ENCODE measurements around the gene ACE2. TPM values are rescaled to one million over a fixed set of nuclear protein-coding genes. Genes with fewer than 3 reads are reported as not detected.

ACE2 gene
- total and polyA plus RNA-seq, 2 donors (not counting 3 experiments of a cell fraction or from before 2014, with no cell fraction given) = not detected

- no peaks in the 10 kb centered on the region for H3K9me1 ChIP-seq (replicated peaks; ENCODE audit: control insufficient read depth, extremely low read depth, insufficient read depth, low read length)
- H3K9ac ChIP-seq (replicated peaks; ENCODE audit: extremely low read depth, insufficient read depth, low read length) = no peak overlapping the region
- H3K4me3 ChIP-seq (replicated peaks in 1 of 3; ENCODE audit: insufficient read depth in 1 of 3, low read depth in 1 of 3, low read length in 3 of 3) = no peak overlapping the region
- no peak overlapping the region for H2AFZ ChIP-seq (ENCODE audit: low read depth, low read length)
- H3K4me2 ChIP-seq (ENCODE audit: insufficient read depth, low read length) = no peak overlapping the region
- no TSS peak for BruUV-seq (replicated peaks)
- TF ChIP-seq CTCF (IDR thresholded peaks at IDR 0.05; ENCODE audit: extremely low read depth in 1 of 2, insufficient read depth in 1 of 2, low read depth in 1 of 2, low read length in 2 of 2) = no peak
- H3K4me1 ChIP-seq (ENCODE audit: control insufficient read depth, extremely low read depth, insufficient read depth, low read length) = no peaks in the 10 kb centered on the region
- dilution Hi-C loops (cut with MboI; ENCODE audit: extremely low pct_ligation_motif_present, low sequenced_read_pairs) (no loop called here), intact Hi-C loops (cut with micrococcal nuclease) (no loop called here)
- no peaks in the 10 kb centered on the region for H3K9me3 ChIP-seq (replicated peaks; ENCODE audit: control insufficient read depth, insufficient read depth, low read length)
- ChIA-PET CTCF (no interaction called here), POLR2A (no interaction called here)
- no peaks in the 10 kb centered on the region for H3K79me2 ChIP-seq (ENCODE audit: control insufficient read depth, insufficient read depth, low read length)
- DNase-seq (ENCODE audit: low read depth, low spot score) (no peak), FAIRE-seq (no peak)
- no peaks in the 10 kb centered on the region for H3K27me3 ChIP-seq (ENCODE audit: control insufficient read depth in 2 of 2, insufficient read depth in 2 of 2, low read length in 2 of 2)
- H3K27ac ChIP-seq (ENCODE audit: insufficient read depth, low read depth, low read length) = no peak overlapping the region
- H4K20me1 ChIP-seq (replicated peaks; ENCODE audit: control insufficient read depth, extremely low read depth, insufficient read depth, low read length) = no peaks in the 10 kb centered on the region
- no peaks in the 10 kb centered on the region for H3K36me3 ChIP-seq (ENCODE audit: control insufficient read depth in 2 of 2, extremely low read depth in 1 of 2, insufficient read depth in 2 of 2, low read length in 2 of 2)
Measured at GRCh38 chrX:15600049-15600448, 711 bp downstream of the ACE2 start.

GRCh38 chrX:15599461-15599860 lies 1.3 kb downstream of the ACE2 start:
- Histone ChIP-seq H4K20me1 (replicated peaks; ENCODE audit: control insufficient read depth, extremely low read depth, insufficient read depth, low read length) (no peaks in the 10 kb centered on the region), H3K36me3 (ENCODE audit: control insufficient read depth in 2 of 2, extremely low read depth in 1 of 2, insufficient read depth in 2 of 2, low read length in 2 of 2) (no peaks in the 10 kb centered on the region), H3K4me3 (replicated peaks in 1 of 3; ENCODE audit: insufficient read depth in 1 of 3, low read depth in 1 of 3, low read length in 3 of 3) (no peak overlapping the region), H3K4me1 (ENCODE audit: control insufficient read depth, extremely low read depth, insufficient read depth, low read length) (no peaks in the 10 kb centered on the region), H3K9me1 (replicated peaks; ENCODE audit: control insufficient read depth, extremely low read depth, insufficient read depth, low read length) (no peaks in the 10 kb centered on the region), H3K79me2 (ENCODE audit: control insufficient read depth, insufficient read depth, low read length) (no peaks in the 10 kb centered on the region), H3K9me3 (replicated peaks; ENCODE audit: control insufficient read depth, insufficient read depth, low read length) (no peaks in the 10 kb centered on the region), H3K27me3 (ENCODE audit: control insufficient read depth in 2 of 2, insufficient read depth in 2 of 2, low read length in 2 of 2) (no peaks in the 10 kb centered on the region), H3K27ac (ENCODE audit: insufficient read depth, low read depth, low read length) (no peak overlapping the region), H2AFZ (ENCODE audit: low read depth, low read length) (no peak overlapping the region), H3K9ac (replicated peaks; ENCODE audit: extremely low read depth, insufficient read depth, low read length) (no peak overlapping the region), H3K4me2 (ENCODE audit: insufficient read depth, low read length) (no peak overlapping the region)
- no TSS peak for BruUV-seq (replicated peaks)
- no peak for DNase-seq (ENCODE audit: low read depth, low spot score)
- TF ChIP-seq CTCF (IDR thresholded peaks at IDR 0.05; ENCODE audit: extremely low read depth in 1 of 2, insufficient read depth in 1 of 2, low read depth in 1 of 2, low read length in 2 of 2) = no peak
- TF ChIP-seq EZH2 (IDR thresholded peaks at IDR 0.05; ENCODE audit: borderline replicate concordance, low read depth, low read length, severe bottlenecking) = no peak
- no peak for TF ChIP-seq POLR2AphosphoS5 (IDR thresholded peaks at IDR 0.05; ENCODE audit: insufficient read depth, low read depth, low read length)
- CTCF ChIA-PET = interaction anchor here (1.3 kb wide), 1 partner anchor 20 kb away, joined by 3 read pairs; no protein-coding TSS in a partner anchor
- intact Hi-C loops (cut with micrococcal nuclease) = no loop called here
- no peak for FAIRE-seq
- POLR2A ChIA-PET = no interaction called here
- dilution Hi-C loops (cut with MboI; ENCODE audit: extremely low pct_ligation_motif_present, low sequenced_read_pairs) = no loop called here

All from endothelial cell of umbilical vein (primary cell).